HEK293T (cell line): Measurements from ENCODE around the gene TNXB.

Experiments
- ARNT ChIP-seq: fragments of 450-650 bp; IDR thresholded peaks from 2 replicates; pipeline ENCODE4 v1.6.1; 2017; ENCODE audit warnings: mild to moderate bottlenecking
- BHLHE40 ChIP-seq: fragments of 450-650 bp; IDR thresholded peaks from 2 replicates; pipeline ENCODE4 v1.6.1; 2016; ENCODE audit warnings: mild to moderate bottlenecking, moderate library complexity, borderline replicate concordance
- FOXA1 ChIP-seq: fragments of 450-650 bp; IDR thresholded peaks from 2 replicates; pipeline ENCODE4 v1.6.1; 2016; ENCODE audit warnings: mild to moderate bottlenecking
- FOXK2 ChIP-seq: fragments of 450-650 bp; IDR thresholded peaks from 2 replicates; pipeline ENCODE4 v1.6.1; 2016; ENCODE audit warnings: mild to moderate bottlenecking
- FOXM1 ChIP-seq: fragments of 450-650 bp; IDR thresholded peaks from 2 replicates; pipeline ENCODE4 v1.6.1; 2017; ENCODE audit warnings: mild to moderate bottlenecking, borderline replicate concordance
- HDGF ChIP-seq: fragments of 450-650 bp; IDR thresholded peaks from 2 replicates; pipeline ENCODE4 v1.6.1; 2017; ENCODE audit warnings: antibody characterized with exemption, borderline replicate concordance
- L3MBTL2 ChIP-seq: fragments of 450-650 bp; conservative IDR thresholded peaks from 2 replicates; pipeline ENCODE4 v1.6.1; 2016; ENCODE audit warnings: mild to moderate bottlenecking
- LEF1 ChIP-seq: fragments of 450-650 bp; IDR thresholded peaks from 2 replicates; pipeline ENCODE4 v1.6.1; 2017; ENCODE audit warnings: mild to moderate bottlenecking, borderline replicate concordance
- PKNOX1 ChIP-seq: fragments of 450-650 bp; IDR thresholded peaks from 2 replicates; pipeline ENCODE4 v1.6.1; 2016
- SP1 ChIP-seq: fragments of 450-650 bp; IDR thresholded peaks from 2 replicates; pipeline ENCODE4 v1.6.1; 2017
- SUZ12 ChIP-seq: fragments of 450-650 bp; IDR thresholded peaks from 2 replicates; pipeline ENCODE4 v1.6.1; 2016; ENCODE audit warnings: mild to moderate bottlenecking
- TARDBP ChIP-seq: fragments of 450-650 bp; IDR thresholded peaks from 2 replicates; pipeline ENCODE4 v1.6.1; 2016
- ZNF384 ChIP-seq: fragments of 450-650 bp; IDR thresholded peaks from 2 replicates; pipeline ENCODE4 v1.6.1; 2016

- no peak for TF ChIP-seq PKNOX1
- no peak for TF ChIP-seq SP1
- TF ChIP-seq FOXA1 = no peak
- no peak for TF ChIP-seq ARNT
- TF ChIP-seq TARDBP = no peak
- TF ChIP-seq FOXM1 = no peak
- TF ChIP-seq L3MBTL2 = no peak
- no peak for TF ChIP-seq LEF1
- TF ChIP-seq SUZ12 = no peak
- TF ChIP-seq HDGF = no peak
- TF ChIP-seq BHLHE40 = no peak
- no peak for TF ChIP-seq FOXK2
- TF ChIP-seq ZNF384 = no peak
Measured at GRCh38 chr6:32120573-32121059, 11.5 kb upstream of the TNXB start.
